IMR-90 (cell line): ENCODE data around the gene SPATA46. TPM values are rescaled to one million over a fixed set of nuclear protein-coding genes. Genes with fewer than 3 reads are reported as not detected.

Experiments used
- ATAC-seq: fragments of 200-7000 bp; cut with Tn5 transposase; 2 replicates; pipeline ENCODE4 v1.9.1; 2020; ENCODE audit warnings: low read depth, mild to moderate bottlenecking, moderate library complexity
- BruUV-seq: library from RNA; stranded (reverse); fragments of 400-500 nt; replicated peaks from 2 replicates; lab custom pipeline; 2021; lab: Mats Ljungman, UMichigan
- CTCF ChIA-PET: fragments of 300-600 bp; formaldehyde crosslinking; extraction: SDS; loops from one replicate; lab custom pipeline; 2021; ENCODE audit warnings: antibody characterized with exemption; lab: Yijun Ruan, JAX
- POLR2A ChIA-PET: fragments of 300-600 bp; sonication (Branson Sonifier 250); formaldehyde crosslinking; loops from one replicate; lab custom pipeline; 2022; ENCODE audit warnings: antibody characterized with exemption; ENCODE audit not compliant: unreplicated experiment; lab: Charles Lee
- DNase-seq: peaks from one replicate; pipeline ENCODE4 v3.0.0; 2013
- H2AFZ ChIP-seq: replicated peaks from 2 replicates; pipeline ENCODE3; 2013; ENCODE audit warnings: low read length, mild to moderate bottlenecking; ENCODE audit not compliant: poor library complexity
- H2AK5ac ChIP-seq: 2 replicates; pipeline ENCODE4 v1.6.1; 2013; ENCODE audit warnings: low read depth, low read length, inconsistent platforms
- H2AK9ac ChIP-seq: replicated peaks from 2 replicates; pipeline ENCODE3; 2013; ENCODE audit warnings: mild to moderate bottlenecking, low read depth, low read length, moderate library complexity; ENCODE audit not compliant: poor library complexity
- H2BK120ac ChIP-seq: 2 replicates; pipeline ENCODE4 v1.6.1; 2013; ENCODE audit warnings: low read depth, low read length, inconsistent platforms
- H2BK15ac ChIP-seq: 3 replicates; pipeline ENCODE4 v1.6.1; 2013; ENCODE audit warnings: low read depth, low read length, inconsistent platforms
- H2BK20ac ChIP-seq: 2 replicates; pipeline ENCODE4 v1.6.1; 2013; ENCODE audit warnings: low read depth, mild to moderate bottlenecking, inconsistent platforms, low read length, moderate library complexity
- H2BK5ac ChIP-seq: 2 replicates; pipeline ENCODE4 v1.6.1; 2013; ENCODE audit warnings: mild to moderate bottlenecking, low read depth, low read length, inconsistent platforms; ENCODE audit not compliant: poor library complexity, severe bottlenecking
- H3K14ac ChIP-seq: replicated peaks from 2 replicates; pipeline ENCODE4 v1.6.1; 2013; ENCODE audit warnings: low read depth, low read length, inconsistent platforms
- H3K18ac ChIP-seq: 2 replicates; pipeline ENCODE4 v1.6.1; 2013; ENCODE audit warnings: low read depth, low read length, control low read depth
- H3K23ac ChIP-seq: 2 replicates; pipeline ENCODE4 v1.6.1; 2013; ENCODE audit warnings: low read depth, low read length, inconsistent platforms
- H3K27ac ChIP-seq: 2 replicates; pipeline ENCODE4 v1.5.1; 2013; ENCODE audit warnings: mild to moderate bottlenecking, control low read depth, low read length; ENCODE audit not compliant: insufficient read depth
- H3K27me3 ChIP-seq: 2 replicates; pipeline ENCODE4 v1.6.1; 2013; ENCODE audit warnings: low read length; ENCODE audit not compliant: control insufficient read depth, insufficient read depth
- H3K36me3 ChIP-seq: 2 replicates; pipeline ENCODE4 v1.6.1; 2013; ENCODE audit warnings: low read length, mixed read lengths; ENCODE audit not compliant: control insufficient read depth, insufficient read depth
- H3K4ac ChIP-seq: 2 replicates; pipeline ENCODE4 v1.6.1; 2013; ENCODE audit warnings: low read depth, low read length, inconsistent platforms
- H3K4me1 ChIP-seq: 2 replicates; pipeline ENCODE4 v1.6.1; 2013; ENCODE audit warnings: low read length, mixed read lengths; ENCODE audit not compliant: control insufficient read depth, insufficient read depth
- H3K4me2 ChIP-seq: 2 replicates; pipeline ENCODE4 v1.6.1; 2013; ENCODE audit warnings: low read depth, mild to moderate bottlenecking, control low read depth, low read length, moderate library complexity
- H3K4me3 ChIP-seq: 2 replicates; pipeline ENCODE4 v1.5.1; 2013; ENCODE audit warnings: low read depth, mild to moderate bottlenecking, control low read depth, low read length, moderate library complexity; ENCODE audit not compliant: insufficient read depth
- H3K56ac ChIP-seq: 2 replicates; pipeline ENCODE4 v1.6.1; 2013; ENCODE audit warnings: low read length, inconsistent platforms; ENCODE audit not compliant: insufficient read depth; ENCODE audit errors: extremely low read depth
- H3K79me1 ChIP-seq, 2 experiments: 2 replicates each; pipeline ENCODE4 v1.6.1; 2013; ENCODE audit warnings: low read length in 2 of 2, inconsistent platforms in 1 of 2, low read depth in 1 of 2
- H3K9ac ChIP-seq: 2 replicates; pipeline ENCODE4 v1.6.1; 2013; ENCODE audit warnings: low read depth, low read length, control low read depth
- H3K9me1 ChIP-seq: 2 replicates; pipeline ENCODE4 v1.6.1; 2013; ENCODE audit warnings: low read length, inconsistent platforms; ENCODE audit not compliant: insufficient read depth
- H3K9me3 ChIP-seq: 2 replicates; pipeline ENCODE4 v1.6.1; 2013; ENCODE audit warnings: low read length; ENCODE audit not compliant: control insufficient read depth, insufficient read depth
- H4K20me1 ChIP-seq: 2 replicates; pipeline ENCODE4 v1.6.1; 2013; ENCODE audit warnings: low read length, inconsistent platforms; ENCODE audit not compliant: insufficient read depth
- H4K5ac ChIP-seq: 2 replicates; pipeline ENCODE4 v1.6.1; 2013; ENCODE audit warnings: mild to moderate bottlenecking, low read depth, low read length, control low read depth
- H4K8ac ChIP-seq, 2 experiments: 2 replicates each; pipeline ENCODE4 v1.6.1; 2013; ENCODE audit warnings: low read depth in 2 of 2, low read length in 2 of 2, control low read depth in 1 of 2, inconsistent platforms in 1 of 2
- H4K91ac ChIP-seq: 2 replicates; pipeline ENCODE4 v1.6.1; 2013; ENCODE audit warnings: low read depth, low read length, inconsistent platforms; ENCODE audit not compliant: insufficient read depth
- CEBPB ChIP-seq: IDR thresholded peaks from 2 replicates; pipeline ENCODE4 v1.6.1; 2012; ENCODE audit warnings: low read depth, low read length, improper control_type of control experiment
- FOS ChIP-seq: fragments of 150-350 bp; IDR thresholded peaks from 2 replicates; pipeline ENCODE4 v1.6.1; 2016; ENCODE audit warnings: low read depth, low read length
- MAFK ChIP-seq: IDR thresholded peaks from 2 replicates; pipeline ENCODE4 v1.6.1; 2012; ENCODE audit warnings: low read depth, low read length, improper control_type of control experiment
- MXI1 ChIP-seq: IDR thresholded peaks from 2 replicates; pipeline ENCODE4 v1.6.1; 2012; ENCODE audit warnings: low read depth, mild to moderate bottlenecking, low read length, moderate library complexity, borderline replicate concordance
- NFE2L2 ChIP-seq: fragments of 150-350 bp; IDR thresholded peaks from 2 replicates; pipeline ENCODE4 v1.6.1; 2016; ENCODE audit warnings: low read depth, mild to moderate bottlenecking, low read length
- POLR2A ChIP-seq: IDR thresholded peaks from 2 replicates; pipeline ENCODE4 v1.6.1; 2012; ENCODE audit warnings: mild to moderate bottlenecking, low read depth, low read length
- RAD21 ChIP-seq: IDR thresholded peaks from 2 replicates; pipeline ENCODE4 v1.6.1; 2012; ENCODE audit warnings: low read length, improper control_type of control experiment
- RCOR1 ChIP-seq: IDR thresholded peaks from 2 replicates; pipeline ENCODE4 v1.6.1; 2012; ENCODE audit warnings: mild to moderate bottlenecking, low read length, improper control_type of control experiment; ENCODE audit not compliant: insufficient replicate concordance
- WGBS, 2 experiments: methylation state at CpG; one replicate each; pipeline versions ENCODE4 v1.1.5 to v1.1.7; 2013; ENCODE audit warnings: missing lambda C conversion rate in 2 of 2; ENCODE audit not compliant: insufficient read length in 1 of 2; ENCODE audit errors: extremely low coverage in 2 of 2; 5-methylcytosine and 5-hydroxymethylcytosine counted together
- dilution Hi-C: fragments of 300-500 bp; cut with HindIII; formaldehyde crosslinking; loops from one replicate; pipeline ENCODE4 v1.14.3; 2018; ENCODE audit warnings: low sequenced_read_pairs; ENCODE audit not compliant: unreplicated experiment
- in situ Hi-C: fragments of 300-500 bp; cut with MboI; formaldehyde crosslinking; loops from 3 replicates; pipeline ENCODE4 v1.14.3; 2019; ENCODE audit warnings: low sequenced_read_pairs, inconsistent platforms, mixed read lengths
- intact Hi-C: fragments of 100-400 bp; cut with micrococcal nuclease; formaldehyde crosslinking; loops from 2 replicates; pipeline ENCODE4 v1.10.0; 2022
- polyA plus RNA-seq, 3 experiments: library from polyadenylated mRNA; depleted of rRNA; stranded (reverse); fragments of >200 nt; gene quantifications; 2 replicates each; pipeline ENCODE4 v1.2.3, GENCODE V29; 2012; ENCODE audit warnings: low replicate concordance in 1 of 3
- total RNA-seq: library from RNA; depleted of rRNA; stranded (reverse); fragments of >200 nt; gene quantifications from 2 replicates; pipeline ENCODE4 v1.2.3, GENCODE V29; 2012

Gene SPATA46
- total and polyA plus RNA-seq, 2 of the 4 experiments (the other 2 are of a cell fraction), result not detected

GRCh38 chr1:162397943-162398560, 21.4 kb upstream of the SPATA46 start:
- no peaks in the 10 kb centered on the region for H3K4me1 ChIP-seq
- H2BK20ac ChIP-seq, result no peak overlapping the region
- ATAC-seq (no peak), DNase-seq (no peak)
- BruUV-seq, result no TSS peak
- H3K4ac ChIP-seq, result no peak overlapping the region
- H3K23ac ChIP-seq, result no peak overlapping the region
- no peak overlapping the region for H2AK9ac ChIP-seq
- H3K4me2 ChIP-seq, result no peak overlapping the region
- no CpG with 5 or more reads among the region's 3 CpGs for WGBS, 2 experiments
- POLR2A ChIA-PET, result no interaction called here
- no peaks in the 10 kb centered on the region for H3K36me3 ChIP-seq
- no peak overlapping the region for H3K9ac ChIP-seq
- H3K9me3 ChIP-seq, result no peaks in the 10 kb centered on the region
- H3K9me1 ChIP-seq, result no peaks in the 10 kb centered on the region
- no peak overlapping the region for H2BK5ac ChIP-seq
- H4K20me1 ChIP-seq, result no peaks in the 10 kb centered on the region
- H2BK15ac ChIP-seq, result no peak overlapping the region
- no peak overlapping the region for H4K5ac ChIP-seq
- intact Hi-C loops, result loop anchor here (10.0 kb wide), 1 partner anchor 603 kb away; no protein-coding TSS in a partner anchor
- H3K4me3 ChIP-seq, result no peak overlapping the region
- no peak overlapping the region for H2AK5ac ChIP-seq
- H3K56ac ChIP-seq, result no peak overlapping the region
- H3K18ac ChIP-seq, result no peak overlapping the region
- H3K79me1 ChIP-seq, result no peaks in the 10 kb centered on the region
- H2AFZ ChIP-seq, result no peak overlapping the region
- TF ChIP-seq CEBPB (no peak), MXI1 (no peak), MAFK (no peak), NFE2L2 (no peak), POLR2A (no peak), FOS (no peak), RCOR1 (no peak), RAD21 (no peak)
- no peak overlapping the region for H4K91ac ChIP-seq
- CTCF ChIA-PET, result interaction anchor here (0.6 kb wide), 1 partner anchor 860 kb away, joined by 3 read pairs; no protein-coding TSS in a partner anchor
- no peak overlapping the region for H3K27ac ChIP-seq
- no peak overlapping the region for H3K14ac ChIP-seq
- no peak overlapping the region for H4K8ac ChIP-seq
- in situ Hi-C loops, result loop anchor here (25.0 kb wide), 1 partner anchor 611 kb away; no protein-coding TSS in a partner anchor
- H3K27me3 ChIP-seq, result peaks cover 37% of the 10 kb centered on the region
- dilution Hi-C loops, result no loop called here
- no peak overlapping the region for H2BK120ac ChIP-seq
